ENCODE results near the gene ESRP2. TPM values are rescaled to one million over a fixed set of nuclear protein-coding genes. Genes with fewer than 3 reads are reported as not detected.

ESRP2 gene
- total RNA-seq, 1 experiment from 2014 or later = not detected

GRCh38 chr16:68249371-68249770 is 13.4 kb upstream of the ESRP2 start:
- no peaks in the 10 kb centered on the region for H3K9me3 ChIP-seq (ENCODE audit: low read length)
- peaks cover 22% of the 10 kb centered on the region for H3K79me2 ChIP-seq (ENCODE audit: low read length)
- no peak overlapping the region for H3K9ac ChIP-seq (ENCODE audit: low read length)
- no peaks in the 10 kb centered on the region for H3K27me3 ChIP-seq (ENCODE audit: low read length)
- H3K36me3 ChIP-seq (ENCODE audit: insufficient read depth, low read length) = no peaks in the 10 kb centered on the region
- peaks cover 29% of the 10 kb centered on the region for H3K4me1 ChIP-seq (ENCODE audit: low read length)
- H3K4me2 ChIP-seq (ENCODE audit: low read depth, low read length, poor library complexity, severe bottlenecking) = no peak overlapping the region
- no peak for DNase-seq
- no peak overlapping the region for H3K4me3 ChIP-seq (ENCODE audit: low read length)
- no peaks in the 10 kb centered on the region for H3K9me2 ChIP-seq (replicated peaks; ENCODE audit: insufficient read depth, low read length)
- H2AFZ ChIP-seq (ENCODE audit: low read length) = no peak overlapping the region
- H3K27ac ChIP-seq (ENCODE audit: low read length) = no peak overlapping the region
- H4K20me1 ChIP-seq (ENCODE audit: insufficient read depth, low read depth, low read length) = no peaks in the 10 kb centered on the region

DNA sequence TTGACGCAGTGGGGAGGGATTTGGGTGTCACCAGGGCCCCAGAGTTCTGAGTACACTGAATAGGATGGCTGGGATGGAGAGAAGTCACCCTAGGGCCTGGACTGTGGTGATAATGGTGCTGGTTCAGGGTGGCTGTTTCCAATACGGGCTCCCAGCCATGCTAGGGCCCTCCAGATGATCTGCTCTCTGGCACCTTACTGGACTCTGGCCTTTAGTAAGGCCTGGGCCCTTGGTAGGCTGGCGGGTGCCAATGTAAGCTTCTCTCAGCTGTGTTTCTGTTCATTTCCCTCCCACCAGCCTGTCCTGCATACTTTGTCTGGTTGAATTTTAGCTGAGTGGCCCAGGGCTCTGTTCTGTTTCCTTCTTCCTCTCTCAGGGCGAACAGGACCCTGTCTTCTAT is 12.0 kb upstream of the ESRP2 start:
- Histone ChIP-seq H4K20me1 (ENCODE audit: insufficient read depth, low read depth, low read length) (no peaks in the 10 kb centered on the region), H3K4me2 (ENCODE audit: low read depth, low read length, poor library complexity, severe bottlenecking) (no peak overlapping the region), H3K9me3 (ENCODE audit: low read length) (no peaks in the 10 kb centered on the region), H3K79me2 (ENCODE audit: low read length) (peaks cover 22% of the 10 kb centered on the region), H3K9ac (ENCODE audit: low read length) (no peak overlapping the region), H3K4me3 (ENCODE audit: low read length) (no peak overlapping the region), H3K9me2 (replicated peaks; ENCODE audit: insufficient read depth, low read length) (no peaks in the 10 kb centered on the region), H3K4me1 (ENCODE audit: low read length) (peaks cover 31% of the 10 kb centered on the region), H2AFZ (ENCODE audit: low read length) (no peak overlapping the region), H3K27me3 (ENCODE audit: low read length) (no peaks in the 10 kb centered on the region), H3K36me3 (ENCODE audit: insufficient read depth, low read length) (no peaks in the 10 kb centered on the region), H3K27ac (ENCODE audit: low read length) (no peak overlapping the region)
- no peak for DNase-seq

- no peak for DNase-seq
- Histone ChIP-seq H3K36me3 (ENCODE audit: insufficient read depth, low read length) (no peaks in the 10 kb centered on the region), H3K4me2 (ENCODE audit: low read depth, low read length, poor library complexity, severe bottlenecking) (peak overlapping the region; percentile 93), H3K27me3 (ENCODE audit: low read length) (no peaks in the 10 kb centered on the region), H3K4me1 (ENCODE audit: low read length) (peaks cover 31% of the 10 kb centered on the region), H3K9me2 (replicated peaks; ENCODE audit: insufficient read depth, low read length) (no peaks in the 10 kb centered on the region), H4K20me1 (ENCODE audit: insufficient read depth, low read depth, low read length) (no peaks in the 10 kb centered on the region), H2AFZ (ENCODE audit: low read length) (no peak overlapping the region), H3K79me2 (ENCODE audit: low read length) (peaks cover 22% of the 10 kb centered on the region), H3K27ac (ENCODE audit: low read length) (no peak overlapping the region), H3K9ac (ENCODE audit: low read length) (peak overlapping the region; percentile 84; the same call in 1 of the 2 replicates), H3K4me3 (ENCODE audit: low read length) (no peak overlapping the region), H3K9me3 (ENCODE audit: low read length) (no peaks in the 10 kb centered on the region)
These were observed 11.5 kb upstream of the ESRP2 start for GRCh38 chr16:68247400-68247799.

DNA sequence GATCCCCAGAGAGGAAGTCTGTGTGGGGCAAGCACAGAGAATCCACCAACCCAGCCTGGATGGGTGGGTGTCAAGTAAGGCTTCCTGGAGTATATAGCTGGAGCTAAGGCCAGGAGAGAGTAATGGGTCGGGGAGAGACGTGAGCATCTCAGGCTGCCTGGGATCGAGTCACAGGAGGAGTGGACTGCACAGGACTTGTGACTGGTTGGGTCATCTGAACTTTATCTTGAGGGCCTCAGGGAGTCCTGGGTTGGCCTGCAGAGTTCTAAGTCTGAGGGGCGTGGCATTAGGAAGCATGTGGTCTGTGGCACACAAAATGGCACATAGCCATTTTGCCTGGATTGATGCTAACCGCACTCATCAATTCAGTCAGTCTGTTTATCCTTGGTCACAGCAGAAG is 10.7 kb upstream of the ESRP2 start:
- H3K9me2 ChIP-seq (replicated peaks; ENCODE audit: insufficient read depth, low read length) = no peaks in the 10 kb centered on the region
- no peaks in the 10 kb centered on the region for H4K20me1 ChIP-seq (ENCODE audit: insufficient read depth, low read depth, low read length)
- H3K36me3 ChIP-seq (ENCODE audit: insufficient read depth, low read length) = no peaks in the 10 kb centered on the region
- DNase-seq = no peak
- H3K27ac ChIP-seq (ENCODE audit: low read length) = no peak overlapping the region
- H3K4me1 ChIP-seq (ENCODE audit: low read length) = peaks cover 29% of the 10 kb centered on the region
- peaks cover 22% of the 10 kb centered on the region for H3K79me2 ChIP-seq (ENCODE audit: low read length)
- no peaks in the 10 kb centered on the region for H3K9me3 ChIP-seq (ENCODE audit: low read length)
- H3K9ac ChIP-seq (ENCODE audit: low read length) = peak overlapping the region; percentile 84
- H2AFZ ChIP-seq (ENCODE audit: low read length) = no peak overlapping the region
- H3K4me2 ChIP-seq (ENCODE audit: low read depth, low read length, poor library complexity, severe bottlenecking) = peak overlapping the region; percentile 93
- H3K27me3 ChIP-seq (ENCODE audit: low read length) = no peaks in the 10 kb centered on the region
- peak overlapping the region; percentile 93; the same call in 1 of the 2 replicates for H3K4me3 ChIP-seq (ENCODE audit: low read length)

DNA sequence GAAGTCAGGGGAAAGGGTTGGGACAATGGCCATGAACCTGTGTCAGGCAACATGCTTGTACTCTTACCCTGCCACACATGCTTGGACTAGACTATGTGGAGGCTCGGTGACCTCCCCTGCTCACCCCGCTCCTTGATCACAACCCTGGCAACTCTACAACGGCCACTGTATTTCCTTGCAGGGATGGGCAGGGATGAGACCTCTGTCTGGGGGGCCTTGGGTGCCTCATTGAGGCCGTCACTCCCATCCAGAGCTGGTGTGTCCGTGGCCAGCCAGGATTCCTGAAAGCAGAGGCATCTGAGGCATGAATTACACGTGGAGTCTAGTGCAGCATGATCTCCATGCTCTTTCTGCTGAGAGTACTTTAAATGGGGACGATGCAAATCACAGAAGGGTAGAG is 10.2 kb upstream of the ESRP2 start:
- peaks cover 22% of the 10 kb centered on the region for H3K79me2 ChIP-seq (ENCODE audit: low read length)
- no peaks in the 10 kb centered on the region for H4K20me1 ChIP-seq (ENCODE audit: insufficient read depth, low read depth, low read length)
- H3K4me1 ChIP-seq (ENCODE audit: low read length) = peaks cover 29% of the 10 kb centered on the region
- H3K4me2 ChIP-seq (ENCODE audit: low read depth, low read length, poor library complexity, severe bottlenecking) = peak overlapping the region; percentile 93
- H3K27me3 ChIP-seq (ENCODE audit: low read length) = no peaks in the 10 kb centered on the region
- H3K4me3 ChIP-seq (ENCODE audit: low read length) = peak overlapping the region; percentile 93
- no peak for DNase-seq
- H3K36me3 ChIP-seq (ENCODE audit: insufficient read depth, low read length) = no peaks in the 10 kb centered on the region
- no peak overlapping the region for H2AFZ ChIP-seq (ENCODE audit: low read length)
- no peak overlapping the region for H3K27ac ChIP-seq (ENCODE audit: low read length)
- no peaks in the 10 kb centered on the region for H3K9me2 ChIP-seq (replicated peaks; ENCODE audit: insufficient read depth, low read length)
- peak overlapping the region; percentile 84 for H3K9ac ChIP-seq (ENCODE audit: low read length)
- no peaks in the 10 kb centered on the region for H3K9me3 ChIP-seq (ENCODE audit: low read length)

GRCh38 chr16:68244903-68245853 is 9.3 kb upstream of the ESRP2 start, which contains the start of gene PLA2G15:
TSS of gene PLA2G15 (plus strand) at chr16:68245373. CDS start at chr16:68245427, 54 bp downstream.
- Histone ChIP-seq H3K4me2 (ENCODE audit: low read depth, low read length, poor library complexity, severe bottlenecking) (peak within 1 kb of the TSS; percentile 93), H3K9ac (ENCODE audit: low read length) (peak within 1 kb of the TSS; percentile 85), H3K4me1 (ENCODE audit: low read length) (peaks cover 29% of the 10 kb centered on the region), H3K9me3 (ENCODE audit: low read length) (no peaks in the 10 kb centered on the region), H3K27me3 (ENCODE audit: low read length) (no peaks in the 10 kb centered on the region), H3K9me2 (replicated peaks; ENCODE audit: insufficient read depth, low read length) (no peaks in the 10 kb centered on the region), H3K36me3 (ENCODE audit: insufficient read depth, low read length) (no peaks in the 10 kb centered on the region), H3K4me3 (ENCODE audit: low read length) (peak within 1 kb of the TSS; percentile 93), H3K27ac (ENCODE audit: low read length) (no peak within 1 kb of the TSS), H2AFZ (ENCODE audit: low read length) (peak within 1 kb of the TSS; percentile 90), H4K20me1 (ENCODE audit: insufficient read depth, low read depth, low read length) (no peaks in the 10 kb centered on the region), H3K79me2 (ENCODE audit: low read length) (peaks cover 22% of the 10 kb centered on the region)
- DNase-seq = peak; percentile 98

- H3K4me2 ChIP-seq (ENCODE audit: low read depth, low read length, poor library complexity, severe bottlenecking) = peak overlapping the region; percentile 93
- H3K79me2 ChIP-seq (ENCODE audit: low read length) = peaks cover 22% of the 10 kb centered on the region
- H3K36me3 ChIP-seq (ENCODE audit: insufficient read depth, low read length) = no peaks in the 10 kb centered on the region
- DNase-seq = no peak
- H3K9me2 ChIP-seq (replicated peaks; ENCODE audit: insufficient read depth, low read length) = no peaks in the 10 kb centered on the region
- H3K27me3 ChIP-seq (ENCODE audit: low read length) = no peaks in the 10 kb centered on the region
- peak overlapping the region; percentile 90 for H2AFZ ChIP-seq (ENCODE audit: low read length)
- peak overlapping the region; percentile 85 for H3K9ac ChIP-seq (ENCODE audit: low read length)
- H3K27ac ChIP-seq (ENCODE audit: low read length) = no peak overlapping the region
- H3K4me3 ChIP-seq (ENCODE audit: low read length) = peak overlapping the region; percentile 93
- H4K20me1 ChIP-seq (ENCODE audit: insufficient read depth, low read depth, low read length) = no peaks in the 10 kb centered on the region
- no peaks in the 10 kb centered on the region for H3K9me3 ChIP-seq (ENCODE audit: low read length)
- peaks cover 29% of the 10 kb centered on the region for H3K4me1 ChIP-seq (ENCODE audit: low read length)
These were observed 8.6 kb upstream of the ESRP2 start for GRCh38 chr16:68244481-68244902.
